NOMO-1 treated with DMSO at 0.1 percent for 48 hours (cell line): ENCODE results near the gene BECN2.
"Not testable (repeated sequence)": the region's sequence is repeated elsewhere in the genome, so short reads cannot be mapped to it uniquely, and the experiment has no call there.

ENCODE experiments used
- DNase-seq: peaks from one replicate; lab custom pipeline; 2025; ENCODE audit not compliant: unreplicated experiment; lab: John Stamatoyannopoulos, UW

Gene BECN2

GRCh38 chr1:241976229-241976628, 18.7 kb downstream of the BECN2 start:
- DNase-seq: no peak

- no peak for DNase-seq
Measured at GRCh38 chr1:241979071-241979470, 21.5 kb downstream of the BECN2 start.

- DNase-seq: no peak
Measured at GRCh38 chr1:241979926-241980325, 22.4 kb downstream of the BECN2 start.

- no peak for DNase-seq
Measured at GRCh38 chr1:241985787-241986186, 28.2 kb downstream of the BECN2 start.

- DNase-seq: not testable (repeated sequence)
Measured at GRCh38 chr1:241988389-241988930, 30.9 kb downstream of the BECN2 start.

GRCh38 chr1:241990040-241990439, 32.5 kb downstream of the BECN2 start:
- no peak for DNase-seq

GRCh38 chr1:241992734-241993133, 35.2 kb downstream of the BECN2 start:
- no peak for DNase-seq

GRCh38 chr1:241994171-241994570, 36.6 kb downstream of the BECN2 start:
- no peak for DNase-seq

GRCh38 chr1:241997401-241997998, 39.9 kb downstream of the BECN2 start:
- DNase-seq: no peak

- DNase-seq: peak; percentile 26
Measured at GRCh38 chr1:241998412-241998921, 40.9 kb downstream of the BECN2 start.

GRCh38 chr1:241999026-241999425, 41.5 kb downstream of the BECN2 start, which contains the start of gene MAP1LC3C:
TSS of gene MAP1LC3C (minus strand) at chr1:241999098. CDS start at chr1:241999008, 90 bp downstream.
- no peak for DNase-seq

GRCh38 chr1:242000434-242000833, 42.9 kb downstream of the BECN2 start:
- DNase-seq: no peak

- DNase-seq: no peak
Measured at GRCh38 chr1:242002072-242002471, 44.5 kb downstream of the BECN2 start.

- no peak for DNase-seq
Measured at GRCh38 chr1:242002510-242002909, 44.9 kb downstream of the BECN2 start.

- no peak for DNase-seq
Measured at GRCh38 chr1:242004751-242005495, 47.4 kb downstream of the BECN2 start.

GRCh38 chr1:242005866-242006535, 48.4 kb downstream of the BECN2 start:
- DNase-seq: no peak

GRCh38 chr1:242006976-242007375, 49.4 kb downstream of the BECN2 start:
- DNase-seq: no peak
